ENCODE results near the gene ABLIM1. TPM values are rescaled to one million over a fixed set of nuclear protein-coding genes. Genes with fewer than 3 reads are reported as not detected.

Gene ABLIM1
- total RNA-seq, 4 donors from 2014 or later, result 41.2 to 128 (median 97.3) TPM

- H3K36me3 ChIP-seq, result no peaks in the 10 kb centered on the region
- H3K4me3 ChIP-seq, result no peak overlapping the region
- peak overlapping the region; percentile 56 to 64 for H3K27ac ChIP-seq
- H3K9me3 ChIP-seq, result no peaks in the 10 kb centered on the region
- H3K4me1 ChIP-seq, result peaks cover 7 to 14% of the 10 kb centered on the region in 2 donors
- intact Hi-C loops (cut with DNase I; ENCODE audit: low total_unique reads), result no loop called here
- no peak for DNase-seq
- TF ChIP-seq CTCF (IDR thresholded peaks at IDR 0.05) (no peak), POLR2A (IDR thresholded peaks at IDR 0.05) (no peak)
- no peaks in the 10 kb centered on the region for H3K27me3 ChIP-seq
Observed at GRCh38 chr10:114393886-114394285, 264.2 kb downstream of the ABLIM1 start.

- Histone ChIP-seq H3K9me3 (no peaks in the 10 kb centered on the region), H3K36me3 (no peaks in the 10 kb centered on the region), H3K4me1 (peaks cover 7 to 14% of the 10 kb centered on the region in 2 donors), H3K27me3 (no peaks in the 10 kb centered on the region), H3K27ac (peak overlapping the region; percentile 56 to 64), H3K4me3 (no peak overlapping the region)
- TF ChIP-seq POLR2A (IDR thresholded peaks at IDR 0.05) (no peak), CTCF (IDR thresholded peaks at IDR 0.05) (no peak)
- no peak for DNase-seq
- intact Hi-C loops (cut with DNase I; ENCODE audit: low total_unique reads), result no loop called here
Observed at GRCh38 chr10:114393482-114393881, 264.6 kb downstream of the ABLIM1 start.

GRCh38 chr10:114392112-114392835 lies 265.8 kb downstream of the ABLIM1 start:
- peak overlapping the region in 1 of 2 donors; percentile 64 for H3K27ac ChIP-seq
- no peak for DNase-seq
- H3K4me3 ChIP-seq, result no peak overlapping the region
- H3K9me3 ChIP-seq, result no peaks in the 10 kb centered on the region
- H3K36me3 ChIP-seq, result no peaks in the 10 kb centered on the region
- TF ChIP-seq POLR2A (IDR thresholded peaks at IDR 0.05) (no peak), CTCF (IDR thresholded peaks at IDR 0.05) (no peak)
- peaks cover 0 to 14% of the 10 kb centered on the region in 2 donors for H3K4me1 ChIP-seq
- no peaks in the 10 kb centered on the region for H3K27me3 ChIP-seq
- intact Hi-C loops (cut with DNase I; ENCODE audit: low total_unique reads), result no loop called here

GRCh38 chr10:114391599-114391998 lies 266.5 kb downstream of the ABLIM1 start:
- TF ChIP-seq CTCF (IDR thresholded peaks at IDR 0.05) (no peak), POLR2A (IDR thresholded peaks at IDR 0.05) (no peak)
- Histone ChIP-seq H3K9me3 (no peaks in the 10 kb centered on the region), H3K36me3 (no peaks in the 10 kb centered on the region), H3K27me3 (no peaks in the 10 kb centered on the region), H3K4me1 (peaks cover 0 to 11% of the 10 kb centered on the region in 2 donors), H3K4me3 (no peak overlapping the region), H3K27ac (no peak overlapping the region)
- intact Hi-C loops (cut with DNase I; ENCODE audit: low total_unique reads), result no loop called here
- no peak for DNase-seq

- Histone ChIP-seq H3K4me1 (peaks cover 0 to 9% of the 10 kb centered on the region in 2 donors), H3K36me3 (no peaks in the 10 kb centered on the region), H3K9me3 (no peaks in the 10 kb centered on the region), H3K27ac (peak overlapping the region; percentile 2 to 69), H3K4me3 (no peak overlapping the region), H3K27me3 (no peaks in the 10 kb centered on the region)
- intact Hi-C loops (cut with DNase I; ENCODE audit: low total_unique reads), result no loop called here
- no peak for TF ChIP-seq POLR2A (IDR thresholded peaks at IDR 0.05)
- no peak for TF ChIP-seq CTCF (IDR thresholded peaks at IDR 0.05)
- peak; percentile 59 to 76 for DNase-seq
Observed at GRCh38 chr10:114389426-114389825, 268.6 kb downstream of the ABLIM1 start.
